GM06990 (cell line): ENCODE results near the gene SLIT1.

Experiments used
- DNase-seq: peaks from one replicate; pipeline ENCODE4 v3.0.0-alpha.2; 2011; ENCODE audit not compliant: insufficient read length; ENCODE audit errors: extremely low read depth
- H3K27me3 ChIP-seq: replicated peaks from 2 replicates; pipeline ENCODE4 v1.6.0; 2011; ENCODE audit warnings: low read length; ENCODE audit not compliant: control insufficient read depth, insufficient read depth
- H3K36me3 ChIP-seq: 2 replicates; pipeline ENCODE4 v1.5.1; 2011; ENCODE audit warnings: low read length; ENCODE audit not compliant: control insufficient read depth, insufficient read depth
- H3K4me3 ChIP-seq: replicated peaks from 2 replicates; pipeline ENCODE4 v1.5.1; 2011; ENCODE audit warnings: low read depth, mild to moderate bottlenecking, control low read depth, low read length
- TF ChIP-seq, protein P1 (sequence below): IDR thresholded peaks from 2 replicates; pipeline ENCODE4 v1.5.1; 2011; ENCODE audit warnings: low read length, control low read depth, mild to moderate bottlenecking, inconsistent platforms; ENCODE audit not compliant: insufficient read depth, poor library complexity, severe bottlenecking

The SLIT1 gene

DNA sequence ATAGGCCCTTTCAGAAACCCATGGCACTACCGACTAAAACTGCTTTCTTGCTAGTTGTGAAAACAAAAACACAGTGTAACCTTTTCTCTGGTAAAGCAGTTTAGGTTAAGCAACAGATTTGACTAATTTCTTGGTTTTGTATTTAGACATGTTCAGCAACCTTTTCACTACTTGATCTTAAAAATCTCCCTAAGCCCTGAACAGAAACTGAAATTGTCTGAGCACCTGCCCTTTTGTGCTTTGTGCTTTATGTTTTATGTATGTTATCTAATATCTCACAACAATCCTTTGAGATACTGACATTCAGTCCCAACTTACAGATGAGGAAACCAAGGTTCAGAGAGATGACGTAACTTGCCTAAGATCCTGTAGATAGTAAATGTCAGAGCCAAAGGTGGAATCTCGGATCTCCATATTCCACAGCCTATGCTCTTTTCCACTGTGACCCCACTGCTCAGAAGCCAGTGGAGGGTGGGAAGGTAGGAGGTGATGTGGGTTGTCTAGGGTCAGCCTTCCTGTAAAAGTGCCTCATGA, 207.1 kb downstream of the SLIT1 start:
- H3K36me3 ChIP-seq, result peaks cover 8% of the 10 kb centered on the region
- H3K27me3 ChIP-seq, result no peaks in the 10 kb centered on the region
- TF ChIP-seq, protein P1, sequence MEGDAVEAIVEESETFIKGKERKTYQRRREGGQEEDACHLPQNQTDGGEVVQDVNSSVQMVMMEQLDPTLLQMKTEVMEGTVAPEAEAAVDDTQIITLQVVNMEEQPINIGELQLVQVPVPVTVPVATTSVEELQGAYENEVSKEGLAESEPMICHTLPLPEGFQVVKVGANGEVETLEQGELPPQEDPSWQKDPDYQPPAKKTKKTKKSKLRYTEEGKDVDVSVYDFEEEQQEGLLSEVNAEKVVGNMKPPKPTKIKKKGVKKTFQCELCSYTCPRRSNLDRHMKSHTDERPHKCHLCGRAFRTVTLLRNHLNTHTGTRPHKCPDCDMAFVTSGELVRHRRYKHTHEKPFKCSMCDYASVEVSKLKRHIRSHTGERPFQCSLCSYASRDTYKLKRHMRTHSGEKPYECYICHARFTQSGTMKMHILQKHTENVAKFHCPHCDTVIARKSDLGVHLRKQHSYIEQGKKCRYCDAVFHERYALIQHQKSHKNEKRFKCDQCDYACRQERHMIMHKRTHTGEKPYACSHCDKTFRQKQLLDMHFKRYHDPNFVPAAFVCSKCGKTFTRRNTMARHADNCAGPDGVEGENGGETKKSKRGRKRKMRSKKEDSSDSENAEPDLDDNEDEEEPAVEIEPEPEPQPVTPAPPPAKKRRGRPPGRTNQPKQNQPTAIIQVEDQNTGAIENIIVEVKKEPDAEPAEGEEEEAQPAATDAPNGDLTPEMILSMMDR, result no peak
- DNase-seq, result peak; percentile 68
- 0 out of 2 replicates have a peak overlapping the region, but pooled peaks have one; percentile 10 for H3K4me3 ChIP-seq

DNA sequence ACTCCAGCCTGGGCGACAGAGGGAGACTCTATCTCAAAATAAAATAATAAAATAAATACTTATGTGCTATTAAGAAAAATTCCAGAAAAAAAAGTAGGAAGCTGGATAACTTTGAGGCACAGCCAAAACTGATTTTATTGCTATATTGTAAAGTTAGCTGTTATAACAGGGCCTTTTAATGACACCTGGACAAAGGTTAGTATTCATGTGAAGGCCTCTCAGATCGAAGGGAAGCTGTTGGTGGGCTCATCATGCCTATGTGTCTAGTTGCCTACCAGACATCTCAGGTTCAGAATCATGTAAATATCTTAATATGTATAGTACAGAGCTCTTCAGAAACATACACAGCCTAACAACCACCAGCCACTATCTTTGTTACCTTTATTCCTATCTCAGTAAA, 210.6 kb downstream of the SLIT1 start:
- TF ChIP-seq, protein P1, result no peak
- no peak overlapping the region for H3K4me3 ChIP-seq
- no peaks in the 10 kb centered on the region for H3K36me3 ChIP-seq
- H3K27me3 ChIP-seq, result no peaks in the 10 kb centered on the region
- DNase-seq, result no peak

DNA sequence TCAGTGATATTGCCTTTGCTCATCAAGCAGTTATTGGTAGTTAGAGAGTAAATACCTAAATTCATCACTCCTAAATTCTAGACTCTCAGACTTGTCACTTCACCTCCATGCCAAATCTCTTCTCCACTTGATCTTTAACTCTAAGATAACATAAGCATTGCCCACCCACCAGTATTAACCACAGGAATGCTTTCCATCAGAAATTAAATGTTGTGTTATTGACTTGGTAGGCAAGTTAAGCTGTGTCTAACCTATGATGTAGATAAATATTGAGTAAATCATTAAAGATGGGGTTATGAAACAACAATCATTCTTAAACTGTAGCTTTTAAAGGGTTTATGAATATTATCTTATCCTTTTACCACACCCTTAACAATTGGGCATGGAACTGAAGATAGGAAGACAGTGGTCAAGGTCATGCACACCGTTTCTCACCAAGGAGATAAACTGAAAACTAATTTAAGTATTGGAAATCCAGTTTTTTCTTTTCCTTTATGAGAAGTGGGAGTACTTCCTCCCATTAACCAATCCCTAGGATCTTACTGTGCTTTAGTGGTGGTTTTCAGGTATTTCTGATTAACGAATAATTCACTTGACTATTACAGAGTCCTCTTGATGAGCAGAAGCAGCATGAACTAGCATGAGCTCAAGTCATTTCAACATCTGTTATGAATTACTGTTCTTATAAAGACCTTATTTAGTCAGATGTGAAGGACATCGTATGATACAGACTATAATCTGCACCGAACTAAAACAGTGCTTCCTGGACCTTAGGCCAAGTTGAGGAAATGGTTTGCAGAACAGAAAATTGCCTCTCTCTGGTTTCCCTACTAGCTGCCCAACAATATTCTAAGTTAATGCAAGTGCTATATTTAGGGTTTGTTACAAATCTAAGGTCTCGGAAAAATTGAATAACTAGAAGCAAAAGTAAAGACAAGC, 211.7 kb downstream of the SLIT1 start:
- Histone ChIP-seq H3K36me3 (no peaks in the 10 kb centered on the region), H3K4me3 (no peak overlapping the region), H3K27me3 (no peaks in the 10 kb centered on the region)
- DNase-seq, result peak; percentile 24
- TF ChIP-seq, protein P1, result no peak

DNA sequence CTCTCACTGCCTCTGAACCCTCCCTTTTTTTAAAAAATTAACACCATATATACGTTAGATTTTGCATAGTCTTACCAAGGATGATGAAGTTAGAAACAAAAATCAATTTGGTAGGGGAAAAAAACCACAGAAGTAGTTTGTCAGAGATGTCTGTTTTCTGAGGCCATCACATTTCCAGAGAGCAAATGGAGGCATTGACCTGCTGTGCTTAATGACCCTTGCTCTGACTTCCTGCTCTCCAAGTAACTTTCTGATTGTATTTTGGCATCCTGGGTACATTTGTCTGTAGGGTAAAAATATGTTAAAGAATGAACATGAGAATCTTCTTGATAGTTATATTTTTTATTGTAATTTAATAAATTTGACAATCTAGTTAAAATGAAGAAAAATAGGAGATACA, 213.5 kb downstream of the SLIT1 start:
- DNase-seq, result no peak
- Histone ChIP-seq H3K4me3 (no peak overlapping the region), H3K36me3 (no peaks in the 10 kb centered on the region), H3K27me3 (no peaks in the 10 kb centered on the region)
- TF ChIP-seq, protein P1, result no peak

DNA sequence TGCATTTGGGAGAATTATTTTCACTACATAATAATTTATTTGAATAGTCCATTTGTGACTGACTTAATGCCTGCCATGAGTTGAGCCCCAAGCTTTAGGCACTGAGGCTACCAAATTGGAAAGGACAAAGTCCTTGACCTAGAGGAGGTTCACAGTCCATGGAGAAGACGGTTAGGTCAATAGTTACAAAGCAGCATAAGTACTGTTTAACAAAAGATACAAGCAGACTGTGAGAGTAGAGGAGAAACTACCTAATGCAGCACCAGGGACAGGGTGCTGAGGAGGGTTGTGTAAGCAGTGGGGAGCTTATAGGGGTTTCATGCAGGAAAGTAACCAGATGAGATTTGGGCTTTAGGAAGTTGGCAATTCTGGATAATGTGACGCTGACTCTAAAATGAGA, 214.4 kb downstream of the SLIT1 start:
- DNase-seq, result no peak
- Histone ChIP-seq H3K27me3 (no peaks in the 10 kb centered on the region), H3K4me3 (no peak overlapping the region), H3K36me3 (no peaks in the 10 kb centered on the region)
- TF ChIP-seq, protein P1, result no peak
